ENCODE data around the gene LRRIQ1. TPM values are rescaled to one million over a fixed set of nuclear protein-coding genes. Genes with fewer than 3 reads are reported as not detected.

LRRIQ1 gene
- total RNA-seq, 1 experiment from 2014 or later, result 3.4 TPM

DNA sequence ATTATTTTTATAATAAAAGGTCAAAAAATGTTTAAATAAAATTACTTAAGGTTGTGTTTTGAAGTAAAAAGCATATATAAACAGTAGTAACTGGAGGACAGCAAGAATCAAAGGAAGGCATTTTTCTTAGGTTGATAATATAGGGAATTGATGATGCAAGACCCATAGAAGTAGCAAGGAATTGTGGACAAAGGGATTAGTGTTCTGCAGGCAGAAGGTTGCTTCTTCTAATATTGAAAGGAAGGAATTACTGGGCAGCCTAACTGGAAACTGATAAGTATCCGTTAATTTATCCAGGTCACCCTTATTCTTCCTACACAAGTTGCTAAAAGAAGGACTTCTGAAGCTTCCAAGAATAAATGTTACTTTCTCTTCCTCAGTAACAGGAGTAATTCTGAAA is 189.3 kb downstream of the LRRIQ1 start:
- Histone ChIP-seq H3K4me3 (ENCODE audit: low read depth, low read length, poor library complexity, severe bottlenecking) (no peak overlapping the region), H3K36me3 (ENCODE audit: insufficient read depth, low read length, poor library complexity, severe bottlenecking) (no peaks in the 10 kb centered on the region), H3K9me3 (ENCODE audit: low read depth, low read length, poor library complexity, severe bottlenecking) (no peaks in the 10 kb centered on the region), H3K4me1 (ENCODE audit: insufficient read depth, low read length, poor library complexity, severe bottlenecking) (no peaks in the 10 kb centered on the region), H3K27ac (ENCODE audit: low read depth, low read length, poor library complexity, severe bottlenecking) (no peak overlapping the region), H3K27me3 (replicated peaks; ENCODE audit: insufficient read depth, low read depth, low read length, poor library complexity) (no peaks in the 10 kb centered on the region)
- ChIA-PET POLR2A (ENCODE audit: low non-redundant PET) (no interaction called here), CTCF (no interaction called here)
- no peak for TF ChIP-seq EZH2 (IDR thresholded peaks at IDR 0.05; ENCODE audit: borderline replicate concordance, low read depth, low read length, poor library complexity, severe bottlenecking)
- TF ChIP-seq, protein P1, sequence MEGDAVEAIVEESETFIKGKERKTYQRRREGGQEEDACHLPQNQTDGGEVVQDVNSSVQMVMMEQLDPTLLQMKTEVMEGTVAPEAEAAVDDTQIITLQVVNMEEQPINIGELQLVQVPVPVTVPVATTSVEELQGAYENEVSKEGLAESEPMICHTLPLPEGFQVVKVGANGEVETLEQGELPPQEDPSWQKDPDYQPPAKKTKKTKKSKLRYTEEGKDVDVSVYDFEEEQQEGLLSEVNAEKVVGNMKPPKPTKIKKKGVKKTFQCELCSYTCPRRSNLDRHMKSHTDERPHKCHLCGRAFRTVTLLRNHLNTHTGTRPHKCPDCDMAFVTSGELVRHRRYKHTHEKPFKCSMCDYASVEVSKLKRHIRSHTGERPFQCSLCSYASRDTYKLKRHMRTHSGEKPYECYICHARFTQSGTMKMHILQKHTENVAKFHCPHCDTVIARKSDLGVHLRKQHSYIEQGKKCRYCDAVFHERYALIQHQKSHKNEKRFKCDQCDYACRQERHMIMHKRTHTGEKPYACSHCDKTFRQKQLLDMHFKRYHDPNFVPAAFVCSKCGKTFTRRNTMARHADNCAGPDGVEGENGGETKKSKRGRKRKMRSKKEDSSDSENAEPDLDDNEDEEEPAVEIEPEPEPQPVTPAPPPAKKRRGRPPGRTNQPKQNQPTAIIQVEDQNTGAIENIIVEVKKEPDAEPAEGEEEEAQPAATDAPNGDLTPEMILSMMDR (conservative IDR thresholded peaks at IDR 0.05; ENCODE audit: low read depth, low read length), result no peak
- intact Hi-C loops (cut with micrococcal nuclease; ENCODE audit: unreplicated experiment), result no loop called here
- BruUV-seq (replicated peaks), result no TSS peak
- no peak for DNase-seq (ENCODE audit: low spot score)

DNA sequence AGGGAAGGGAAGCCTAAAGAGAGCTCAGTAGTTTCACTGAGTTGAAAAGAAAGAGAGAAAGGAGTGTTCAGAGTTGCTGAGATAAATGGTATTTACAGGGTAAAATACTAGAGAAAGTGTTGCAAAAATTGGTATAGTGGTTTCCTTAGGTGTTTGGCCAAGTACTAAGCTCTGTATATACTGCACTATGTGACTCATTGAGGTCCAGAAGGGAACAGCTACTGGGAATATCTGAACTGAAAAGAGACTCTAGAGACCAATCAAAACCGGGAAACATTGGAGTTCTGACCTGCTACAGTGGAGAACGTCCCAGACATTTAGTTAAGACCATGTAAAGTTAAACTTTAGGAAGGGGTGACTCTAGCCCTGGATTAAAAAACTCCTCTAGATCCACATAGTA is 201.2 kb downstream of the LRRIQ1 start:
- Histone ChIP-seq H3K9me3 (ENCODE audit: low read depth, low read length, poor library complexity, severe bottlenecking) (peaks cover 4% of the 10 kb centered on the region), H3K27ac (ENCODE audit: low read depth, low read length, poor library complexity, severe bottlenecking) (no peak overlapping the region), H3K4me1 (ENCODE audit: insufficient read depth, low read length, poor library complexity, severe bottlenecking) (no peaks in the 10 kb centered on the region), H3K36me3 (ENCODE audit: insufficient read depth, low read length, poor library complexity, severe bottlenecking) (no peaks in the 10 kb centered on the region), H3K27me3 (replicated peaks; ENCODE audit: insufficient read depth, low read depth, low read length, poor library complexity) (no peaks in the 10 kb centered on the region), H3K4me3 (ENCODE audit: low read depth, low read length, poor library complexity, severe bottlenecking) (no peak overlapping the region)
- DNase-seq (ENCODE audit: low spot score), result no peak
- TF ChIP-seq, protein P1 (conservative IDR thresholded peaks at IDR 0.05; ENCODE audit: low read depth, low read length), result no peak
- no peak for TF ChIP-seq EZH2 (IDR thresholded peaks at IDR 0.05; ENCODE audit: borderline replicate concordance, low read depth, low read length, poor library complexity, severe bottlenecking)
- ChIA-PET POLR2A (ENCODE audit: low non-redundant PET) (no interaction called here), CTCF (no interaction called here)
- BruUV-seq (replicated peaks), result no TSS peak
- intact Hi-C loops (cut with micrococcal nuclease; ENCODE audit: unreplicated experiment), result no loop called here

DNA sequence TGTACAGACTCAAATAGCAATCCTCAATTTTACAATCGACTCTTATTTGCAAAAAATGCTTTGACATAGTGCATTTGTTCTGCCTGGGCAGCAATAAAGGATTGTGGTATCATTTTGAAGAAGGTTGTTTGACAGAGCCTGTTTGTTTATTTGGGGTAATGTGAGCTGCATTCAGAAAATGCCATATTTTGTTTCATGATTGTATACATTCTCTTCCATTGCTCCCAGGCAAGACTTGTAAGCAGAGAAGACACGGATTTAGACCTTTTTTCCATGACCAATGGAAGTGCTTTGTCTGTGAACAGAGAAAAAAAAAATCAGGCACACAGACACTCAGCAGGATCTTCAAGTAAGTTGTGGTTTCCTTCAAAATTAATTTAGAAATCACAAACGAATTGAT is 208.4 kb downstream of the LRRIQ1 start:
- intact Hi-C loops (cut with micrococcal nuclease; ENCODE audit: unreplicated experiment), result no loop called here
- DNase-seq (ENCODE audit: low spot score), result no peak
- no peaks in the 10 kb centered on the region for H3K36me3 ChIP-seq (ENCODE audit: insufficient read depth, low read length, poor library complexity, severe bottlenecking)
- H3K4me1 ChIP-seq (ENCODE audit: insufficient read depth, low read length, poor library complexity, severe bottlenecking), result no peaks in the 10 kb centered on the region
- ChIA-PET CTCF (no interaction called here), POLR2A (ENCODE audit: low non-redundant PET) (no interaction called here)
- no peak overlapping the region for H3K27ac ChIP-seq (ENCODE audit: low read depth, low read length, poor library complexity, severe bottlenecking)
- TF ChIP-seq EZH2 (IDR thresholded peaks at IDR 0.05; ENCODE audit: borderline replicate concordance, low read depth, low read length, poor library complexity, severe bottlenecking), result no peak
- TF ChIP-seq, protein P1 (conservative IDR thresholded peaks at IDR 0.05; ENCODE audit: low read depth, low read length), result no peak
- H3K27me3 ChIP-seq (replicated peaks; ENCODE audit: insufficient read depth, low read depth, low read length, poor library complexity), result no peaks in the 10 kb centered on the region
- H3K4me3 ChIP-seq (ENCODE audit: low read depth, low read length, poor library complexity, severe bottlenecking), result no peak overlapping the region
- no TSS peak for BruUV-seq (replicated peaks)
- no peaks in the 10 kb centered on the region for H3K9me3 ChIP-seq (ENCODE audit: low read depth, low read length, poor library complexity, severe bottlenecking)
